Measurements from ENCODE around the gene ARPIN.
"Not testable (repeated sequence)": the region's sequence is repeated elsewhere in the genome, so short reads cannot be mapped to it uniquely, and the experiment has no call there.

ARPIN gene

DNA sequence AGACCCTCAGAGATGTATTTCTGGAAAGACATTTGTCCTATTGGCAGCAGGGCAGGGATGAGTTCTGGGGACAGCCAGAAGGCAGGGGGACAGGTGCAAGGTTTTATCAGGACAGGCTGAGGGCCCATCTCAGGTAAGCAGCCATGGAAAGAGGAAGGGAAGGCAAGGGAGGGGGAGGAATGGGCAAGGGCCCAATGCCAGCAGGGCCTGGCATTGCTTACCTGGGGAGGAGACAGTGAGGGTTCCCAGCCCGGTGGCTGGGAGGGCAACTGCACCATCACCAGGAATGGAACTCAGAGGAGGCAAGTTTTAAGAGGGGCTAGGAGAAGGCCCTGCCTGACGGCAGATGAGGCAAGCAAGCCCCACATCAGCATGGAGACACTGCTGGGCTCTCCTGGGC, 3.1 kb downstream of the ARPIN start:
- DNase-seq: no peak

DNA sequence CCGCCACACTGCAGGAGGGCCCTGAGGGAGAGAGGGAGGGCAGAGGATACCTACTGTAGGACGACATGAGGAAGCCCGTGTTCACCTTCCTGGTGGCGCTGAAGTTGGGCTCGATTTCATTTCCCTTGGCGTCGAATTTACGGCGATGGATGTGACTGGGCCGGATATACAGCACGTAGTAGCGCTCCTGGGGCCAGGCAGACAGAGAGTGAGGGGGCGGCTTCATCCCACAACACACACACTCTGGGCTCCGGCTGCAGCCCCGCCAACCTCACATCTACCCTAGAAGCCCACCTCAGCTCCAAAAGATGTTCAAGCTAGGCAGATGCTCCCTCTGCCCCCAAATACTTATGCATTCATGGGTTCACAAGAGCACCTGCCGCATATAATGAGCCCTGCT, 4.5 kb downstream of the ARPIN start:
- no peak for DNase-seq

DNA sequence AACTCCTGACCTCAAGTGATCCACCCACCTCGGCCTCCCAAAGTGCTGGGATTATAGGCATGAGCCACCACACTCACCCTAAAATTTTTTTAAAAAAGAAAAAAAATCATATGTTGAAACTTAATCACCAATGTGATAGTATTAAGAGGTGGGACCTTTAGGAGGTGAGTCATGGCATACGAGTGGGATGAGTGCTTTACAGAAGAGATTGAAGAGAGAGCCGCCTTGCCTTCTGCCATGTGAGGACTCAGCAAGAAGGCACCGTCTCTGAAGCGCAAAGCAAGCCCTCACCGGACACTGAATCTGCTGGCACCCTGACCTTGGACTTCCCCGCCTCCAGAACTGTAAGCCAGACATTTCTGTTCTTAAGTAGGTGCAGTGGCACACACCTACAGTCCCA, 5.5 kb downstream of the ARPIN start:
- DNase-seq: no peak

DNA sequence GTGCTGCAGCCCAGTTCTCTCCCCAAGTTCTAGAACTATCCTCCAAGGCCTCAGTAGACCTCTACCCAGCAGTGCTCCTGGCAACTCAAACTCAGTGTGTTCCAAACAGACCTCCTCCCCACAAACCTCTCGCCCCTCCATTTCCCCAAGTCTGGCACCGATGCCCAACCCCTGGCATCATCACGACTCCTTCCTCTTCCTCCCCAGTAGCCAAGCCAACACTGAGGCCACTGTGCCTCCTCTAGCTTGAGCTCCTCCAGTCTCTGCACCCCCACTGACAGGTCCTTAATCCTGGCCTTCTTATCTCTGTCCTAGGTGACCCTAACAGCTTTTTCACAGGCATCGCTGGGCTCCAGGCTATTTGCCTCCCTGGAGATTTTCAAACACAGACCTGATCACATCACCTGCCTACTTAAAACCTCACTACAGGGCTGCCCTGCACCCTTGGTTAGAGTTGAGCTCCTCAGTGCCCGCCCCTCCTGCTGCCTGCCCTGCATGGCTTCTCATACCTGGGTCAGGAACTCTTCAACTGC, 6.8 kb downstream of the ARPIN start:
- no peak for DNase-seq

GRCh38 chr15:89904519-89904918, 8.2 kb downstream of the ARPIN start:
- no peak for DNase-seq

DNA sequence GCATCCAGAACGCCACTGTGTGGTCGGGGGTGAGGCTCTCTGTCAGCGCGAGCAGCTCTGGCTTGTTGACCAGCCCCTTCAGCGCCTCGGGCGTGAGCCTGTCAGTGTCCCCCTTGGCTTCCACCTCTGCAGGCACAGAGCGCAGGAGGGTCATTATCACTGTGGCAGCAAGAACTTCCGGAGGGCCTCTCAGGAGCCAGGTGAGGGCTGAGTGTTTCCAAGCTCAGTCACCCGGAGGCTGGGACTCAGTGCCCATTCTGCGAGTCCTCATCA, 9.0 kb downstream of the ARPIN start:
- DNase-seq: no peak

- DNase-seq: no peak
Observed at GRCh38 chr15:89903015-89903857, 9.5 kb downstream of the ARPIN start.

GRCh38 chr15:89900849-89901248, 11.9 kb downstream of the ARPIN start:
- DNase-seq: no peak

- DNase-seq: no peak
Observed at GRCh38 chr15:89899951-89900567, 12.7 kb downstream of the ARPIN start.

GRCh38 chr15:89899295-89899945, 13.3 kb downstream of the ARPIN start:
- DNase-seq: no peak

- no peak for DNase-seq
Observed at GRCh38 chr15:89898614-89899294, 14.0 kb downstream of the ARPIN start.

DNA sequence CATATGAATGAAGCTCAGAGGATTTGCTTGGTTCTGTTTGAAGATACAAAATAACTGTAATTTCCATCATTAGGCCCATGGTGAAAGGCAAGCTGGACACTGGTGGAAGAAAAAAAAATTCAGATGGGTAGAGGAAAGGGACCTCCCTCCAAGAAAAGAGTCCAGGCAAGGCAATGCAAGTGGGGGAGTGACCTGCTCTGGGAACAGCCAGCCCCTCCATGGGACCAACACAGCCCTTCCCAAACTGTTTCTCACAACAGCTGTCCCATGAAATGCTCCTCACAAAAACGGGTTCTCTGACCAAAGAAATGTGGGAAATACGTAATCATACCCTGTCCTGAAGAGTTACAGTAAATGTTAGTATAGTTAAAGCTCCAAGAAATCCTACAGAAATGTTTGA, 14.6 kb downstream of the ARPIN start:
- DNase-seq: no peak

GRCh38 chr15:89893696-89894447, 18.9 kb downstream of the ARPIN start, which contains the start of gene AP3S2:
Gene AP3S2, minus strand, starts transcription at chr15:89893994. Its CDS starts 45 bp downstream, at chr15:89893949.
- DNase-seq: peak; percentile 86

GRCh38 chr15:89893027-89893426, 19.7 kb downstream of the ARPIN start:
- no peak for DNase-seq

DNA sequence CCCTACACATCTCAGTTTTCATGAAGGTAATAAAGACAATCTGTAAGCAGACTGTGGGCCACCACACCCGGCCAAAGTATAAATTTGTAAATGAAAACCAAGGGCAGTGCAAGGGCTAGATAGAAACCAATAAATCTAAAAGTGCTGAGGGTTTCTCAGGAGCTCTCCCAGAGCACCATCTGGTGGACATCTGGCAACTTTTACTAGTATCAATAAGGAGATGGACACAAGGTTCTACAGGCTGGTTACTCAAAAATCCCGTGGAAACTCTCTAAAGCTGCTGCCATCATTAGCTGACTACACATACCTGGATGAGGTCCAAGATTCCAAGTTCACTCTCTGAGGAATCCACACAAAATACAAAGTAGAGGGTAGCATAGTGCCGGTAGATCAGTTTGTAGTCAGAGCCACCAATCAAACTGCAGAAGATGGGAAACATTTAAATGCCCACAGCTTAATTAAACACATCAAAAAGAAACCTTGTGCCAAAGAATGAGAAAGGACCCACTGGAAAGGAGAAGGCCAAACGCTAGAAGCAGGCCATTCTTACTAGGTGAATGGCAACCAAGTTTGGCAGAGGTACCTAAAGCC, 24.4 kb downstream of the ARPIN start:
- no peak for DNase-seq

- no peak for DNase-seq
Observed at GRCh38 chr15:89885611-89886010, 27.1 kb downstream of the ARPIN start.

- not testable (repeated sequence) for DNase-seq
Observed at GRCh38 chr15:89885179-89885578, 27.6 kb downstream of the ARPIN start.

- no peak for DNase-seq
Observed at GRCh38 chr15:89883518-89883917, 29.2 kb downstream of the ARPIN start.

GRCh38 chr15:89880727-89881126, 32.0 kb downstream of the ARPIN start:
- DNase-seq: no peak

DNA sequence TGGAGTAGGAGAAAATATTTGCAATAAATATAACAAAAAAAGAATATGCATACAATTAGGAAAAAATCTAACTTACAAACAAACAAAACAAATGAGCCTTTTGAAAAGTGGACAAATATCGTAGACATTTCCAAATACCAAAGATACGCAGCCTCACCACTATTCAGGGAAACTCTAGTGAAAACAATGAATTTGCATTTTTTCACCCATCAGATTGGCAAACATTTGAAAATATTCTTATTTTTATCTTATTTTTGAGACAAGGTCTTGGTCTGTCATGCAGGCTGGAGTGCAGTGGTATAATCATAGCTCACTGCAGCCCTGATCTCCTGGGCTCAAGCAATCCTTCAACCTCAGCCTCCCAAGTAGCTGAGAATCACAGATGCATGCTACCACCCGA, 34.4 kb downstream of the ARPIN start:
- DNase-seq: no peak

DNA sequence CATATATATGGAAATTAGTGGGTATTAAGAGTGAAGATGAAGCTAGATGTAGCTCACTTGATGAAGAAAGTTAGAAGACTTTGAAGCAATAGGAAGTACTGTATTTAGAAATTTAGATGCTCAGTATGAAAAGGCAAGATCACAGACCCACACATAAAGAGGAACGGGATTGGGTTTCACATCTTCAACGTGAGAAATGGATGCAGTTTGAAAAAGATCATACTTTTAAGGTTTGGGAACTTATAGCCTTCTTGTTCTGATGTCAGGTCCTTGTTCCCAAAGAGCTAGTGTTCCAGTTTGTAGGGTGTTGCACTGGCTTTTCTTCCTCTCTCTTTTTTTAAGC, 35.7 kb downstream of the ARPIN start:
- no peak for DNase-seq

DNA sequence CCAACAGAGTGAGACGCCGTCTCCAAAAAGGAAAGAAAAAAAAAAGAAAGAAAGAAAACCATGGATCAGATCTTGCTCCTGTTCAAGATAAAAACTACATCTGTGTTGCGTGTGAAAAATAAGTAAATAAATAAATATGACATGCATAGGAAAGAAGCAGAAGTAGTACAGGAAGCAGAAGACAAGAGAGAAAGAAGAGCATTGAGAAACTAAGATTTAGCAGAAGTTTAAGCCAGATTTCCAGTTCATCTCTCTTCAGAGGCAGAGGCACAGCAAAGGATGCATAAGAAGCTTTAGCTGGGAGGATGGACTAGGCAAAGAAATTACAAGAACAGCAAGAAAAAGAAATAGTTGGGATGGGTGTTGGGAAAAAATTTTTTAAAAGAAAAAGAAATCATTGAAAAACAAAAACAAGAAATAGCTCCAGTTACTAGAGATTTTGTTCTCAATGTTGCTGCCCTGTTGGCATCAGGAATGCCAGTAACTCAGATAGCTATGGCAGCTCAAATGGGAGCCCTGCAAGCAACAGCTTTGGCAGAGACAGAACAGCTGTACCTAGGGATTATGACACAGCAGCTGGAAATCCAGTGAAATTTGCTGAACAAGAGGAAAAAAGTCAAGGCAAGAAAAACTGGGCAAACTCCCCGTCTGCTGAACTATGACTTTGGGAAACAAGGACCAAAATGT, 36.2 kb downstream of the ARPIN start:
- no peak for DNase-seq

All from activated CD4-positive, CD25-positive, alpha-beta regulatory T cell treated with anti-CD3 and anti-CD28 coated beads, Interleukin-2, amount 50 U/mL, for 72 hours (primary cell).